HG03575 (cell line): Measurements from ENCODE around the gene PDE4B.

Experiments used
- ATAC-seq: cut with Tn5 transposase; IDR thresholded peaks from one replicate; pipeline ENCODE4 v1.9.1; 2021; ENCODE audit not compliant: unreplicated experiment, insufficient number of reproducible peaks, low FRiP score; ENCODE audit errors: extremely low read depth

The PDE4B gene

GRCh38 chr1:66278260-66279021 is 485.7 kb downstream of the PDE4B start:
- ATAC-seq = no peak

- ATAC-seq = no peak
Observed at GRCh38 chr1:66281808-66282207, 489.1 kb downstream of the PDE4B start.

- peak; percentile 92 for ATAC-seq
Observed at GRCh38 chr1:66282343-66282852, 489.7 kb downstream of the PDE4B start.

GRCh38 chr1:66282891-66283621 is 490.4 kb downstream of the PDE4B start:
- no peak for ATAC-seq

GRCh38 chr1:66283622-66284041 is 490.9 kb downstream of the PDE4B start:
- peak; percentile 34 for ATAC-seq

GRCh38 chr1:66284746-66285145 is 492.1 kb downstream of the PDE4B start:
- ATAC-seq = no peak

GRCh38 chr1:66285618-66286270 is 493.0 kb downstream of the PDE4B start:
- no peak for ATAC-seq

GRCh38 chr1:66286307-66286706 is 493.6 kb downstream of the PDE4B start:
- no peak for ATAC-seq

- ATAC-seq = no peak
Observed at GRCh38 chr1:66288048-66288447, 495.4 kb downstream of the PDE4B start.

- no peak for ATAC-seq
Observed at GRCh38 chr1:66290761-66291530, 498.3 kb downstream of the PDE4B start.

GRCh38 chr1:66291531-66291864 is 498.8 kb downstream of the PDE4B start:
- ATAC-seq = no peak

GRCh38 chr1:66292305-66292704 is 499.6 kb downstream of the PDE4B start:
- ATAC-seq = no peak

GRCh38 chr1:66292944-66293343 is 500.2 kb downstream of the PDE4B start:
- ATAC-seq = no peak

GRCh38 chr1:66294707-66295370 is 502.1 kb downstream of the PDE4B start:
- ATAC-seq = no peak

- no peak for ATAC-seq
Observed at GRCh38 chr1:66295803-66296202, 503.1 kb downstream of the PDE4B start.

- ATAC-seq = no peak
Observed at GRCh38 chr1:66296370-66296769, 503.7 kb downstream of the PDE4B start.

GRCh38 chr1:66296951-66297350 is 504.3 kb downstream of the PDE4B start:
- no peak for ATAC-seq

GRCh38 chr1:66298464-66298863 is 505.8 kb downstream of the PDE4B start:
- no peak for ATAC-seq
